ENCODE results near the gene BBX.

BBX gene

GRCh38 chr3:107753494-107753893 is 230.7 kb downstream of the BBX start:
- no peak for DNase-seq (ENCODE audit: low read depth)

DNA sequence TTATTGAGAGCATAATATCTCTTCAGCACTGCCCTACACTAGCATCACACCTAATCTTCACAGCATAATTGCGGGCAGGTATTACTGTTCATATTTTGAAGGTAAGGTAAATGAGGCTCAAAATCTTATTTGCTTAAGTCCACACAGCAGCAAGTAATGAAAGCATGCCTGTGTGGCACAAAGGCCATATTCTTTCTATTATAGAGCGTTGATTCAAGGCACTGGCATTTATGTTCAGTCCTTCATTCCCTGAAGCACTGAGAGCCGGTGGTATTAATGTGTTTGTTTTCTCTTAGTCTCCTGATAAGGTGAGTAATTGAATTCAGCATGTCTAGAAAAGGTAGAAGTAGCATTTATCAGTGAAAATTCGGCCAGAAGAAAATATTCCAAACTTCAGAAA is 231.2 kb downstream of the BBX start:
- no peak for DNase-seq (ENCODE audit: low read depth)

GRCh38 chr3:107756649-107757048 is 233.9 kb downstream of the BBX start:
- DNase-seq (ENCODE audit: low read depth) = no peak

DNA sequence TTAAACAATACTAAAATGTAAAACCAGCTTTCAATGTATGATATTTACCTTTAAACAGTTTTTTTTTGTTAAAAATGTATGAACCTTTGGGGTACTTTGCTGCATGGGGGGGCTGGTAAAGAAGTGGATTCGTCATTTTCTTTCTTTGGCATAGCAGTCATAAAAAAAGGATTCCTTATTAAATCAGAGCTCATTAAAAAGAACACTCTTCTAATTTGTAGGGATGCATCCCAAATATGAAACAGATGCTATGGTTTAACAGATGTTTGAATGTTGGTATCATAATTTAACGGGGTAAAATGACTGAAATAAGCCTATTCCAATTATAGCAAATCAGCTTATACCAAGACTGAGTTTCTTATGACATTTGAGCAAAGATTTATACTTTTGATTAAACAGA is 234.4 kb downstream of the BBX start:
- DNase-seq (ENCODE audit: low read depth) = no peak

GRCh38 chr3:107760144-107760543 is 237.4 kb downstream of the BBX start:
- no peak for DNase-seq (ENCODE audit: low read depth)

DNA sequence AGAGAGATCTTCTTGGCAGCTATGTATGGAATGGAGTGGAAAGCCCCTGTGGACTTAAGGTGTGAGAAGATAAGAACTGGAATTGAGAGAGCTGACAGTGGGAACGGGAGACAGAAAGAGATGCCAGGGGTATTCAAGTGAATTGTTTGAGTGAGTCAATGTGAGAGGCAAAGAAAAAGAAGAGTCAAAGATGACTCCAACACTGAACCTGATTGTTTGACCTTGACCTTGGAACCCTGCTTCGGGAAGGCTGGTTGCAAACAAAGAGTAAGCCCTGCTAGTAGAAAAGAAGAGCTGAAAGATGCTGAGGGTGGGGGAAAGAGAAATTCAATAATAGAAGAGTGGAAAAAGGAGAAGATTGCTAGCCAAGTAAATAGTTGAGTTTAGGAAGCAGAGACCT is 238.6 kb downstream of the BBX start:
- no peak for DNase-seq (ENCODE audit: low read depth)

- DNase-seq (ENCODE audit: low read depth) = no peak
Measured at GRCh38 chr3:107765524-107765923, 242.8 kb downstream of the BBX start.

DNA sequence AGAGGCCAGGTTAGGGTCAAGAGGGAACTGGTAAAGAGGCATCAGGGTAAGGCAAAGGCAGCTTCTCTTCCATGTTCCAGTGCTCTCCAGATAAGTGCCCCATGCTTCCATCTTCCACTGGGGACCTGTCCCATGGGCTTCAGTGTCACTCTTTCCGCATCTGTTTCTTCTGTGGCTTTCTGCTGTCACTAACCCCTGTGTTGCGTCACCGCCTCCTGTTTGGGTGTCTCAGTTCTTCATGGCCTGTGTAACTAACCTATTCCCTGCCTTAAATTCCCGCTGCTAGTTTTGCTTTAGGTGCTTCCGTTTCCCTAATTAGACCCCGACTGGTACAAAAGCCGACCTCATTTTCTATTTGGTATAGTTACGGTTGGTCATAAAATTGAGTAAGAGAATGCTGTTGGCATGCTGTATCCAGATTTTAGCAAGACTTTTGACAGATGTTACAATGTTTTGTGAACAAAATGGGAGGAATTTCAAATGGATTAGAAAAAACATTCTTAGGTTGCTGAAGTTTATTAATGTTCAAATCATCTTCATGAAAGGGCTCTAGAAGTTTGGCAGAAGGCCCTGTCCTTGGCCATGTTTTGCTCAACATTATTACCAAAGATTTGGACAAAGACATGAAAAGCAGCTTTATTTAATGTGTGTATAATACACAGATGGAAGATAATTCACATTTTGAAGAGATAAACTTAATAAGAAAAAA is 245.3 kb downstream of the BBX start:
- DNase-seq (ENCODE audit: low read depth) = no peak

DNA sequence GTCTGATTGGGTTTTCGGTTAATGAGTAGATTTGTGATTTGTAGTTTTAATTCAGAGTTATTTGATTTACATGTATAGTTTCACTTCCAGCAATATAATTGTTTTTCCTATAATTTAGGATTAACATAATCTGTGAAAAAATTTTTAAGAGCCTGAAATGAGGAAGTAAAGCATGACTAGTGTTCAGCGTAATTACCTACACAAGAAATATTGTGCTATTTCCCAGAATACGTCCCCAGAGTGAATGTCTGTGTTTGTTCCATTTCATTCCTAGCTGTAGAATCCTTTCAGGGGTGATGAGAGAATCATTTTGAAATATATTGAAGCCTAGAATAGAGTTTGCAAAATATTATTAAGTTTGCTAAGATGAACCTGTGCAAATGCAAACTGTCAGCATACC is 247.1 kb downstream of the BBX start:
- no peak for DNase-seq (ENCODE audit: low read depth)

DNA sequence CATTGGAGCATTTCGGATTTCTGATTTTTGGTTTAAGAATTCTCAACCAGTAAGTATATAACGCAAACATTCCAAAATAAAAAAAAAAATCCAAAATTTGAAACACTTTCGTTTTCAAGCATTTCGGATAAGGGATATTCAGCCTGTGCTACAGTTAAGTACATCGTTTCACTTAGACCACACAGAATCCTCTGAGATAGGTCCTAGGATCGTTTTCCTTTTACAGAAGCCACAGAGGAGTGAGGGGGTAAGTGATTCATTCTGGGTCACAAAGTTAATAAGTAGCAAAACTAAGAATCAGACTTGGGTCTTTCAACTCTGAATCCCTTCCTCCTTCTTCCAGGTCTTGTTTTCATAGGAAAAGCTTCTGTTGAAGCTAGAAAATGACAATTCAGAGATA is 249.3 kb downstream of the BBX start:
- DNase-seq (ENCODE audit: low read depth) = no peak

- DNase-seq (ENCODE audit: low read depth) = no peak
Measured at GRCh38 chr3:107775974-107776373, 253.2 kb downstream of the BBX start.

- no peak for DNase-seq (ENCODE audit: low read depth)
Measured at GRCh38 chr3:107781253-107781652, 258.5 kb downstream of the BBX start.

- DNase-seq (ENCODE audit: low read depth) = no peak
Measured at GRCh38 chr3:107782054-107782453, 259.3 kb downstream of the BBX start.

- no peak for DNase-seq (ENCODE audit: low read depth)
Measured at GRCh38 chr3:107790612-107791011, 267.9 kb downstream of the BBX start.

GRCh38 chr3:107791027-107791426 is 268.3 kb downstream of the BBX start:
- no peak for DNase-seq (ENCODE audit: low read depth)

DNA sequence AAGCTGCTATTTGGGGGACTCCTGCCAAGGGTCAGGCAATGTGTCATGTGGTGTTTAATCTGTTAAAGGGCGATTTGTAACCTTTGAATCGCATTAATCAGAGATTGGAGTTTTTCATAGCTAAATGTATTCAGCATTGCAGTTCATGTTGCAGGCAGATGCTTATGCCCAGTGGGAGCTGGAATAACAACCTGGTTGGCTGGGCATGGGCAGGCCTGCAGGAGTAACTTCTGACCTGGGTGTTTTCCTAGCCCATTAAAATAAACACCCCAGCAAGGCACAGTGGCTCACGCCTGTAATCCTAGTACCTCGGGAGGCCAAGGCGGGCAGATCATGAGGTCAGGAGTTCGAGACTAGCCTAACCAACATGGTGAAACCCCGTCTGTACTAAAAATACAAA is 268.7 kb downstream of the BBX start:
- DNase-seq (ENCODE audit: low read depth) = no peak

GRCh38 chr3:107794664-107795443 is 272.1 kb downstream of the BBX start:
- DNase-seq (ENCODE audit: low read depth) = no peak

DNA sequence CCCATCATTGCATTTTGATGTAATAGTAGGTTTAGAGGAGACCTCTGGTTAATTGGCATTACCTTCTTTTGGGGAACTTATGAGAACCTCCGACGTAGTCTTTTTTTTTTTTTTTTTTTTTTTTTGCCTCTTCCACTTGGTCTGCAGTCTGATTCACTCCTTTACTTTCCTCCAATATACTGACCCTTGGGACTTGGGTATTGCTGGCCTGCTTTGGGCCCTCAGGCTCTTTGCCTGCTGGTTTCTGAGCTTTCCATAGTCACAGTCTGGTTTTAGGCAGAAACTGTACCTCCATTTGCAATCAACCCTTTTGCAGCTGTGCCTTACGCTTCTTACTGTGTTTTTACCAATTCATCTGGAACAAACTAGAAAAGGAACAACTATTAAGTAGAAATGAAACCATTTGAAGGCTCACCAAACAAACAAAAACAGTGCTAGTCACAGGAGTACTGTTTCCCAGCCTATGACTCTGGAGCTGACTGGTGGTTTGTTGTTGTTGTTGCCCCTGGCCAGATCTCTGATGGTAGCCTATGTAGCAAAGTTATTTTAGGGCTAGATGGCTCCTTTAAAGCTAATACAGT is 272.8 kb downstream of the BBX start:
- DNase-seq (ENCODE audit: low read depth) = no peak

GRCh38 chr3:107796791-107797190 is 274.0 kb downstream of the BBX start:
- DNase-seq (ENCODE audit: low read depth) = no peak

- no peak for DNase-seq (ENCODE audit: low read depth)
Measured at GRCh38 chr3:107797586-107797985, 274.8 kb downstream of the BBX start.

GRCh38 chr3:107798381-107798780 is 275.6 kb downstream of the BBX start:
- peak; percentile 27 for DNase-seq (ENCODE audit: low read depth)

DNA sequence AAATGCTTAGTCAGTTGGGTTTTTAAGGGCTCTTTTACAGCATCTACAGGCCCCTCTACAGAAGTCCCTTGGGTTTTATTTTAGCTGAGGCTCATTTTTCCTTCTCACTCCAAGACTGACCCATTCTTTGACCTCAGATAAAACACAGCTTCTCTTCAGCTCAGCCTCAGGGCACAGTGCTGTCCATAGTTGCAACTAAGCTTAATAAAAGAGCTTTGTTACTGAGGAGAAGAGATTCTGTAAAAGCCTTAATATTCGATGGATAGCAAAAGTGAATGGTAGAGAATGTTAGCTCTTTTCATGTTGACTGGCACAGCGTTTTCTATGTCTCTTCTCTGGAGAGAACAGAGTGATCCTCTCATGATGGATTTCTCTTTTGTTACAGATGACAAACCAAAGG is 277.9 kb downstream of the BBX start:
- no peak for DNase-seq (ENCODE audit: low read depth)

DNA sequence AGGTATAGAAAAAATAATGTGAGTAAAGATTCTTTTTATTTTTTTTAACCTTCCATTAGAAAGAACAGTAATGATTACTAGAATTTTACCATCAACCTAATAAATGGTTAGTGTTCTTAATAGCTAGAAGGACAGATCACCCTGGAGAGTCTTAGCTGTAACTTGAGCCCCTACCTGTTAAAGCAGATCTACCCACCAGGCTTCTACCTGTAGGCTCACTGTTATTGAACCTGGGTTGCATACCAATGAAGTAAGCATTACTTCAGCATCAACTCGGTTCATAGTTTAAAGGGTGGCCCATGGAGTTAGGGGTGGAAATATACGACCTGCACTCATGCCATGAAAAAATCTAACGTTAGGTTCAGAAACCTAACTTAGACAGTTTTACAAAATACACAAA is 280.4 kb downstream of the BBX start:
- DNase-seq (ENCODE audit: low read depth) = no peak

Measured in GM04503 (cell line).